Mesenchymal stem cell (in vitro differentiated cells and primary cell): ENCODE data around the gene NANOS1. TPM values are rescaled to one million over a fixed set of nuclear protein-coding genes. Genes with fewer than 3 reads are reported as not detected.

Experiments used
- DNase-seq: peaks from one replicate; pipeline ENCODE4 v3.0.0-alpha.2; 2013
- H2AFZ ChIP-seq: one replicate; pipeline ENCODE4 v1.6.1; 2013; ENCODE audit warnings: low read depth, mild to moderate bottlenecking, control low read depth, inconsistent platforms, low read length, moderate library complexity
- H2AK5ac ChIP-seq: 2 replicates; pipeline ENCODE4 v1.6.1; 2013; ENCODE audit warnings: low read length, moderate library complexity, mild to moderate bottlenecking, inconsistent platforms; ENCODE audit not compliant: severe bottlenecking
- H2BK120ac ChIP-seq: one replicate; pipeline ENCODE4 v1.6.1; 2013; ENCODE audit warnings: low read depth, mild to moderate bottlenecking, inconsistent platforms, low read length, moderate library complexity
- H2BK12ac ChIP-seq, 2 experiments: one replicate each; pipeline ENCODE4 v1.6.1; 2013; ENCODE audit warnings: inconsistent platforms in 2 of 2, low read length in 2 of 2, mild to moderate bottlenecking in 2 of 2, moderate library complexity in 2 of 2, control low read depth in 1 of 2
- H2BK15ac ChIP-seq: one replicate; pipeline ENCODE4 v1.6.1; 2013; ENCODE audit warnings: mild to moderate bottlenecking, low read depth, inconsistent platforms; ENCODE audit not compliant: poor library complexity, severe bottlenecking
- H2BK5ac ChIP-seq: 2 replicates; pipeline ENCODE4 v1.6.1; 2013; ENCODE audit warnings: low read depth, mild to moderate bottlenecking, low read length, control low read depth, inconsistent platforms; ENCODE audit not compliant: poor library complexity, severe bottlenecking
- H3K14ac ChIP-seq, 2 experiments: one replicate each; pipeline ENCODE4 v1.6.1; 2013; ENCODE audit warnings: inconsistent platforms in 2 of 2, low read length in 2 of 2, control low read depth in 1 of 2, mild to moderate bottlenecking in 1 of 2, moderate library complexity in 1 of 2
- H3K18ac ChIP-seq, 2 experiments: one replicate each; pipeline ENCODE4 v1.6.1; 2013; ENCODE audit warnings: inconsistent platforms in 2 of 2, low read length in 2 of 2, control low read depth in 1 of 2, low read depth in 1 of 2, mild to moderate bottlenecking in 1 of 2
- H3K23ac ChIP-seq, 2 experiments: one replicate each; pipeline ENCODE4 v1.6.1; 2013; ENCODE audit warnings: inconsistent platforms in 2 of 2, low read length in 2 of 2, mild to moderate bottlenecking in 2 of 2, moderate library complexity in 2 of 2, control low read depth in 1 of 2
- H3K27ac ChIP-seq: 2 replicates; pipeline ENCODE4 v1.5.1; 2013; ENCODE audit warnings: mild to moderate bottlenecking, moderate library complexity, low read length, control low read depth, inconsistent platforms; ENCODE audit not compliant: poor library complexity, severe bottlenecking
- H3K27me3 ChIP-seq, 2 experiments: 2 replicates each; pipeline versions ENCODE4 v1.6.1 to v1.7.0; 2013; ENCODE audit warnings: low read length in 2 of 2, mild to moderate bottlenecking in 2 of 2, moderate library complexity in 2 of 2, control low read depth in 1 of 2, inconsistent platforms in 1 of 2; ENCODE audit not compliant: control insufficient read depth in 1 of 2, insufficient read depth in 1 of 2
- H3K36me3 ChIP-seq, 2 experiments: 2 replicates each; pipeline versions ENCODE4 v1.6.1 to v1.7.0; 2013; ENCODE audit warnings: low read length in 2 of 2, control low read depth in 1 of 2, inconsistent platforms in 1 of 2, low read depth in 1 of 2, mild to moderate bottlenecking in 1 of 2; ENCODE audit not compliant: insufficient read depth in 2 of 2, control insufficient read depth in 1 of 2
- H3K4ac ChIP-seq, 2 experiments: one replicate each; pipeline ENCODE4 v1.6.1; 2013; ENCODE audit warnings: inconsistent platforms in 2 of 2, low read length in 2 of 2, mild to moderate bottlenecking in 2 of 2, moderate library complexity in 2 of 2, control low read depth in 1 of 2, low read depth in 1 of 2
- H3K4me1 ChIP-seq: 2 replicates; pipeline ENCODE4 v1.6.1; 2013; ENCODE audit warnings: low read depth, low read length, control low read depth; ENCODE audit not compliant: control insufficient read depth, insufficient read depth
- H3K4me2 ChIP-seq: 2 replicates; pipeline ENCODE4 v1.6.1; 2013; ENCODE audit warnings: low read length, mild to moderate bottlenecking, inconsistent platforms; ENCODE audit not compliant: poor library complexity, severe bottlenecking
- H3K4me3 ChIP-seq, 2 experiments: 2 replicates each; pipeline versions ENCODE4 v1.5.1 to v1.7.0; 2013; ENCODE audit warnings: low read length in 2 of 2, mild to moderate bottlenecking in 2 of 2, control low read depth in 1 of 2, low read depth in 1 of 2; ENCODE audit not compliant: insufficient read depth in 1 of 2
- H3K79me1 ChIP-seq: replicated peaks from 2 replicates; pipeline ENCODE4 v1.6.1; 2013; ENCODE audit warnings: mild to moderate bottlenecking, control low read depth, low read length, inconsistent platforms; ENCODE audit not compliant: poor library complexity, severe bottlenecking
- H3K9ac ChIP-seq: 2 replicates; pipeline ENCODE4 v1.7.0; 2013; ENCODE audit warnings: mild to moderate bottlenecking, low read length, moderate library complexity
- H3K9me3 ChIP-seq: 2 replicates; pipeline ENCODE4 v1.7.0; 2013; ENCODE audit warnings: mild to moderate bottlenecking, low read length; ENCODE audit not compliant: control insufficient read depth
- H4K8ac ChIP-seq: one replicate; pipeline ENCODE4 v1.6.1; 2013; ENCODE audit warnings: inconsistent platforms, mild to moderate bottlenecking, low read length, moderate library complexity
- H4K91ac ChIP-seq: one replicate; pipeline ENCODE4 v1.6.1; 2013; ENCODE audit warnings: mild to moderate bottlenecking, low read length, inconsistent platforms
- WGBS: methylation state at CpG from one replicate; pipeline ENCODE4 v1.1.7; 2013; ENCODE audit warnings: mixed read lengths; 5-methylcytosine and 5-hydroxymethylcytosine counted together
- small RNA-seq: library from polyadenylated mRNA; stranded (forward); fragments of <200 nt; extraction: miRNeasy Mini kit (QIAGEN cat#:217004); gene quantifications from one replicate; pipeline ENCODE3, GENCODE V24; 2013; ENCODE audit warnings: low read depth

Gene NANOS1

DNA sequence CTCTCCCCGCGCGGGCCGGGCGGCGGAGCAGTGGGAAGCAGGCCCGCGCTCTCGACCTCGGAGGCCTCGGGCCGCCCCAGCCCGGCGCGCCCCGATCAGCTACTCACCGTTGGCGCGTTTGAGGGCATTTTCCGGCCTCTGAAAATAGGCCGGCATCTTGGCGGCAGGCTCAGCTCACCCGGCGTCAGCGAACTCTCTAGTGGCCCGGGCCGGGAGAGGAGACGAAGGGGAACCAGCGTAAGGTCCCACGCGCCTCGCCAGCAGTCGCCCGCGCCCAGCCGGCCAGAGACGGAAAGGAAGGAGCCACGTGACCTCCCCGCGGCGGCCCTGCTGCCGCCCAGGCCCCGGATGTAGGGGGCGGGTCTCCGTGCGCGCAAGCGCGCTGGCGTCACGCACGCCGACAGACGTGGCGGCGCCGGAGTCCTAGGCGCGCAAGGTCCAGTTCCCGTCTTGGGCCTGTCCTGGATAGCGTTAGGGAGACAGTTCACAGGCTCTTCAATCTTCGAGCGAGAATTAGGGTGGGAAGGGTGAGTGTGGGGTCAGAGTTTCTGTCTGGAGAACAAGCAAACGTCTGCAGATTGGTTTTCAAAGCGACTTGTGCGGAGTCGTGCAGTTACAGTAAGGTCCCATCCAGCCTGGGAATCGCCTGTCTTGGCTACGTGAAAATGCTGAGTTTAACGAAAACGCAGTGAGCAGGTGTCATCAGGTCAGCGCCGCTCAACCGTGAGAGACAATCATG, 51.2 kb downstream of the NANOS1 start, which contains the start of gene EIF3A:
Gene EIF3A (minus strand): TSS at position 297 of the 739 bp plus-strand sequence. CDS start 141 bp downstream, at position 156.
- peak; percentile 93 for DNase-seq
- peak within 1 kb of the TSS; percentile 67 for H4K91ac ChIP-seq
- peak within 1 kb of the TSS; percentile 81 for H2BK5ac ChIP-seq
- no peaks in the 10 kb centered on the region for H3K9me3 ChIP-seq
- H3K23ac ChIP-seq: peak within 1 kb of the TSS; percentile 42 to 98
- H3K27me3 ChIP-seq: no peaks in the 10 kb centered on the region
- peak within 1 kb of the TSS; percentile 100 for H3K9ac ChIP-seq
- under 1% methylated on average over 67 of the region's 74 CpGs for WGBS
- peak within 1 kb of the TSS; percentile 92 for H3K27ac ChIP-seq
- H2BK12ac ChIP-seq: peak within 1 kb of the TSS in 1 of 2 experiments; percentile 71
- H2AFZ ChIP-seq: peak within 1 kb of the TSS; percentile 63
- peak within 1 kb of the TSS; percentile 94 for H4K8ac ChIP-seq
- H3K79me1 ChIP-seq: peaks cover 1% of the 10 kb centered on the region
- peak within 1 kb of the TSS; percentile 55 for H2BK15ac ChIP-seq
- no peaks in the 10 kb centered on the region for H3K4me1 ChIP-seq
- H2AK5ac ChIP-seq: peak within 1 kb of the TSS; percentile 89
- peak within 1 kb of the TSS; percentile 67 for H3K4me2 ChIP-seq
- H2BK120ac ChIP-seq: peak within 1 kb of the TSS; percentile 58
- peaks cover 0 to 5% of the 10 kb centered on the region in 2 experiments for H3K36me3 ChIP-seq
- H3K14ac ChIP-seq: peak within 1 kb of the TSS in 1 of 2 experiments; percentile 99
- H3K18ac ChIP-seq: peak within 1 kb of the TSS; percentile 88 to 99
- H3K4me3 ChIP-seq: peak within 1 kb of the TSS; percentile 84 to 87
- H3K4ac ChIP-seq: peak within 1 kb of the TSS; percentile 89 to 100

Small RNA genes within 50 kb of the gene (small RNA-seq; reads per million reads assigned to genes)
- gene RF00413 (not detected), gene SNORA19 (not detected)
